Karpas-422 (cell line): ENCODE data around the gene CGN. TPM values are rescaled to one million over a fixed set of nuclear protein-coding genes. Genes with fewer than 3 reads are reported as not detected.

Source experiments
- DNase-seq: peaks from one replicate; pipeline ENCODE4 v3.0.0-alpha.2; 2015
- H2AFZ ChIP-seq: fragments of 200-600 bp; sonication (generic); 2 replicates; pipeline ENCODE4 v1.6.1; 2014; ENCODE audit warnings: antibody characterized with exemption, low read length, mixed read lengths
- H3K27ac ChIP-seq: fragments of 200-600 bp; sonication (generic); 2 replicates; pipeline ENCODE4 v1.5.1; 2014; ENCODE audit warnings: mild to moderate bottlenecking, low read length, moderate library complexity
- H3K27me3 ChIP-seq: fragments of 200-600 bp; sonication (generic); 2 replicates; pipeline ENCODE4 v1.6.1; 2014; ENCODE audit warnings: low read length, mixed read lengths
- H3K36me3 ChIP-seq: fragments of 200-600 bp; sonication (generic); 2 replicates; pipeline ENCODE4 v1.6.1; 2014; ENCODE audit warnings: low read length, mixed read lengths; ENCODE audit not compliant: insufficient read depth
- H3K4me1 ChIP-seq: fragments of 200-600 bp; sonication (generic); 2 replicates; pipeline ENCODE4 v1.6.1; 2014; ENCODE audit warnings: mild to moderate bottlenecking, low read length, mixed read lengths
- H3K4me2 ChIP-seq: fragments of 200-600 bp; sonication (generic); 2 replicates; pipeline ENCODE4 v1.6.1; 2014; ENCODE audit warnings: low read length, low read depth, mild to moderate bottlenecking; ENCODE audit not compliant: poor library complexity, severe bottlenecking
- H3K4me3 ChIP-seq: fragments of 200-600 bp; sonication (generic); 2 replicates; pipeline ENCODE4 v1.5.1; 2014; ENCODE audit warnings: mild to moderate bottlenecking, antibody characterized with exemption, low read length, mixed read lengths
- H3K79me2 ChIP-seq: fragments of 200-600 bp; sonication (generic); 2 replicates; pipeline ENCODE4 v1.6.1; 2014; ENCODE audit warnings: mild to moderate bottlenecking, low read length, mixed read lengths
- H3K9ac ChIP-seq: fragments of 200-600 bp; sonication (generic); 2 replicates; pipeline ENCODE4 v1.6.0; 2014; ENCODE audit warnings: low read length
- H3K9me2 ChIP-seq: fragments of 200-600 bp; sonication (generic), shearing (Covaris generic); replicated peaks from 2 replicates; pipeline ENCODE4 v1.6.0; 2014; ENCODE audit warnings: mild to moderate bottlenecking, low read length, moderate library complexity; ENCODE audit not compliant: insufficient read depth
- H3K9me3 ChIP-seq: fragments of 300-700, 200-600 bp; sonication (generic); 2 replicates; pipeline ENCODE4 v1.6.1; 2014; ENCODE audit warnings: low read length, mixed read lengths
- H4K20me1 ChIP-seq: fragments of 200-600 bp; sonication (generic); 2 replicates; pipeline ENCODE4 v1.6.1; 2014; ENCODE audit warnings: mild to moderate bottlenecking, antibody characterized with exemption, low read length, low read depth; ENCODE audit not compliant: insufficient read depth
- total RNA-seq: library from RNA; depleted of rRNA; stranded (reverse); fragments of >200 nt; shearing (Covaris generic); gene quantifications from 2 replicates; pipeline ENCODE4 v1.2.3, GENCODE V29; 2014; ENCODE audit warnings: low replicate concordance; rRNA removed

The CGN gene
- 0.22 TPM in 1 of 2 replicates, not detected in the other for total RNA-seq

DNA sequence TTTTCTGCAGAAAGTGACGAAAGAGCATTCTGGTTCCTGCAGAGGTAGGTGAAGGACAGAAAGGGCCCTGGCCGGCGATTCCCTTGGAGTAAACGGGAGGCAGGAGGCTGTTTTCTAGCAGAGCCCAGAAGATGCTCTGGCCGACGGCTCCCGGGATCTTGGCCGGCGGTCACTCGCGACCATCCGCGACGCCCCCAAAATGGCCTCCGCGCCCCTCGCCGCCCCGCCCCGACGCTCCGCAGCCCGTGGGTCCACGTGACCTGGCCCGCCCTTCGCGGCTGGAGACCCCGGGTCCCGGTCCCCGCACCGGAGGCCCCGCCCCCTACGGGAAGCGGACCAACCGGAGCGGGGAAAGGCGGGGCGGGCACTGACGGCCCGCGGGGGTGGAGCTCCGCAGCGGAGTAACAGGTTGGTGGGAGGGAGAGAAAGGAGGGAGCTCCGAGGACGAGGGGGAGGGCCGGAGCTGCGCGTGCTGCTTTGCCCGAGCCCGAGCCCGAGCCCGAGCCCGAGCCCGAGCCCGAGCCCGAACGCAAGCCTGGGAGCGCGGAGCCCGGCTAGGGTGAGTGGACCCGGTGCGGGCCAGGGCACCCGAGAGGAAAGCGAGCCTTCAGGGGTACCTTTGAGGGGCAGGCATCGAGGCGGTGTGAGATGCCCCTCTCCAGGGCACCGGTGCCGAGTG is at the start of gene CGN:
Gene CGN, plus strand, starts transcription at position 431 of the 679 bp plus-strand sequence. CDS start 7,133 bp downstream, outside the sequence.
- Histone ChIP-seq H3K4me2 (peak within 1 kb of the TSS; percentile 98), H3K4me3 (peak within 1 kb of the TSS; percentile 78), H3K9me2 (no peaks in the 10 kb centered on the region), H3K27me3 (no peaks in the 10 kb centered on the region), H3K36me3 (no peaks in the 10 kb centered on the region), H4K20me1 (no peaks in the 10 kb centered on the region), H2AFZ (peak within 1 kb of the TSS; percentile 85), H3K9ac (peak within 1 kb of the TSS; percentile 72), H3K27ac (no peak within 1 kb of the TSS), H3K79me2 (no peaks in the 10 kb centered on the region), H3K4me1 (peaks cover 21% of the 10 kb centered on the region), H3K9me3 (no peaks in the 10 kb centered on the region)
- peak; percentile 93 for DNase-seq

DNA sequence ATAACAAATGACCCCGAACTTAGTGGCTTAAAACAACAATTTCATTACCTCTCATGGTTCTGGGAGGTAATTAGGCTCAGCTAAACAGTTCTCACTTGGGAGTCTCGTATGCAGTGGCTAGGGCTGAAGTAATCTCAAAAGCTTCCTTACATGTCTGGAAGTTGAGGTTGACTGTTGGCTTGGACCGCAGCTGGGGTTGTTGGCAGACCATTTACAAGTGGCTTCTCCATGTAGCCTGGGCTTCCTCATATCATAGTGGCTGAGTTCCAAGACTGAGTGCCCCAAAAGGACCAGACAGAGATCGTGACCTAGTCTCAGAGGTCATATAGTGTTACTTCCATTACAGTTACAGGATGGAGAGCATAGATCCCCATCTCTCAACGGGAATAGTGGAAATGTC is 49.5 kb upstream of the CGN start:
- no peak overlapping the region for H3K27ac ChIP-seq
- no peak overlapping the region for H3K4me2 ChIP-seq
- H2AFZ ChIP-seq, result no peak overlapping the region
- H3K27me3 ChIP-seq, result no peaks in the 10 kb centered on the region
- H3K4me3 ChIP-seq, result no peak overlapping the region
- peak; percentile 40 for DNase-seq
- H3K9me2 ChIP-seq, result peaks cover 3% of the 10 kb centered on the region; the same call in 1 of the 2 replicates
- no peaks in the 10 kb centered on the region for H3K9me3 ChIP-seq
- H3K4me1 ChIP-seq, result peaks cover 14% of the 10 kb centered on the region
- H3K9ac ChIP-seq, result no peak overlapping the region
- H3K36me3 ChIP-seq, result no peaks in the 10 kb centered on the region
- no peaks in the 10 kb centered on the region; the same call in 1 of the 2 replicates for H4K20me1 ChIP-seq
- H3K79me2 ChIP-seq, result peaks cover 17% of the 10 kb centered on the region

DNA sequence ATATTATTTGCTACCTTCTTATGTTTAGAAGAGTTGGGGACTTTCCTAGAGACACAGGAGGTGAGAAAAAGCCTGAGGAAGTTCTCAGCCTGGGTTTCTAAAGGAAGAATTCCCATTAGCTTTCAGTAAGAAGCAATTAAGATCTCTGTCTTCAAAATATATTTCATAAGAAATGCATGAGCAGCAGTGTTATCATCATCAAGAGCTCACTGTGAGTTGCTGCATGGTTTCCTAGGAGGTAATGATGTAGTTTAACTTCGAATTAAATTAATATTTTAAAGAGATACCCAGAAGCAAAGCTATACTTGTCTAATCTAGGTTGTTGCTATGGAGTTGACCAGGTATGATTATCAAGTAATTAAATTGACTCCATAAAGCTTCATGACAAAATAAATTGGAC is 46.2 kb upstream of the CGN start:
- peaks cover 3% of the 10 kb centered on the region; the same call in 1 of the 2 replicates for H3K9me2 ChIP-seq
- no peak overlapping the region for H3K4me2 ChIP-seq
- no peaks in the 10 kb centered on the region; the same call in 1 of the 2 replicates for H3K4me1 ChIP-seq
- no peak overlapping the region for H3K4me3 ChIP-seq
- no peak for DNase-seq
- no peaks in the 10 kb centered on the region for H3K9me3 ChIP-seq
- H3K9ac ChIP-seq, result no peak overlapping the region
- no peaks in the 10 kb centered on the region for H3K36me3 ChIP-seq
- no peak overlapping the region for H2AFZ ChIP-seq
- H3K79me2 ChIP-seq, result no peaks in the 10 kb centered on the region
- H3K27me3 ChIP-seq, result no peaks in the 10 kb centered on the region
- H3K27ac ChIP-seq, result no peak overlapping the region
- no peaks in the 10 kb centered on the region for H4K20me1 ChIP-seq

GRCh38 chr1:151472856-151473731 is 38.1 kb upstream of the CGN start:
- Histone ChIP-seq H3K4me3 (peak overlapping the region; percentile 53), H4K20me1 (no peaks in the 10 kb centered on the region), H3K79me2 (no peaks in the 10 kb centered on the region), H3K9ac (peak overlapping the region; percentile 25; the same call in 1 of the 2 replicates), H3K9me3 (no peaks in the 10 kb centered on the region), H3K27me3 (no peaks in the 10 kb centered on the region), H3K4me1 (peaks cover 8% of the 10 kb centered on the region), H3K27ac (no peak overlapping the region), H2AFZ (peak overlapping the region; percentile 91), H3K4me2 (peak overlapping the region; percentile 63), H3K36me3 (no peaks in the 10 kb centered on the region), H3K9me2 (no peaks in the 10 kb centered on the region)
- DNase-seq, result peak; percentile 50

DNA sequence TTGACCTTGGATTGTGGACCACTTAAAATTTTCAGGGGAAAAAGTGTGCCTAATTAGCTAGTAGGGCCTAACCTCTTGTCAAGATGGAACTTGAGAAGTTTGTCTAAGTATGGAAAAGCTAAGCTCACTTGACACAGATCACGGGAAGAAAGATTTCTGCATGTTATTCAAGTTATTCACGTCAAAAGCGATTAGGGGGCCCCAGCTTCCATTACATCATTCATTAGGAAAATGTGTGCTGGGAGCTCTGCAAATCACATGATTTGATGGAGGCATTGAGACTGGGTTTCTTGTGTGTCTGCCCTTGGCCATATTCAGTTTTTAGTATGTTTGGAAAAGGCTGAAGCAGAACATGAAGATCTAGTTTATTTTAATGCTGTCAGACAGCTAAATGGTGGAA is 36.4 kb upstream of the CGN start:
- H3K79me2 ChIP-seq, result no peaks in the 10 kb centered on the region

GRCh38 chr1:151475175-151475574 is 36.0 kb upstream of the CGN start:
- DNase-seq, result no peak
- Histone ChIP-seq H3K9me2 (no peaks in the 10 kb centered on the region), H3K79me2 (no peaks in the 10 kb centered on the region), H3K9ac (no peak overlapping the region), H3K4me3 (no peak overlapping the region), H2AFZ (peak overlapping the region; percentile 5; the same call in 1 of the 2 replicates), H3K27me3 (no peaks in the 10 kb centered on the region), H3K4me1 (peaks cover 8% of the 10 kb centered on the region), H3K9me3 (no peaks in the 10 kb centered on the region), H3K27ac (no peak overlapping the region), H4K20me1 (no peaks in the 10 kb centered on the region), H3K36me3 (no peaks in the 10 kb centered on the region), H3K4me2 (no peak overlapping the region)

More for the DNA sequence above, 36.4 kb upstream of the CGN start:
- Histone ChIP-seq H3K4me3 (no peak overlapping the region), H4K20me1 (no peaks in the 10 kb centered on the region), H3K36me3 (no peaks in the 10 kb centered on the region), H3K9me2 (no peaks in the 10 kb centered on the region), H3K9me3 (no peaks in the 10 kb centered on the region), H2AFZ (peak overlapping the region; percentile 5; the same call in 1 of the 2 replicates), H3K4me2 (no peak overlapping the region), H3K27ac (no peak overlapping the region), H3K9ac (no peak overlapping the region), H3K4me1 (peaks cover 8% of the 10 kb centered on the region), H3K27me3 (no peaks in the 10 kb centered on the region)
- no peak for DNase-seq

DNA sequence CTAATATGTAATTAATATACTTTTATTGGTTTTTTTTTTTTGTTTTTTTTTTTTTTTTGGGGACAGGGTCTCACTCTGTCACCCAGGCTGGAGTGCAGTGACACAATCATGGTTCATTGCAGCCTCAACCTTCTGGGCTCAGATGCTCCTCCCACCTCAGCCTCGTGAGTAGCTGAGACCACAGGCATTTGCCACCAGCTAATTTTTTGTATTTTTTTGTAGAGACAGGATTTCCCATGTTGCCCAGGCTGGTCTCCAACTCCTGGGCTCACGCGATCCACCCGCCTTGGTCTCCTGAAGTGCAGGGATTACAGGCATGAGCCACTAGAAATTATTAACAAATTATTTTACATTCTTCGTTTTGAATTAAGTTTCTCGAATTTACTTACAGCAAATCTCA is 35.1 kb upstream of the CGN start:
- no peaks in the 10 kb centered on the region for H4K20me1 ChIP-seq
- H3K4me3 ChIP-seq, result no peak overlapping the region
- H3K79me2 ChIP-seq, result no peaks in the 10 kb centered on the region
- H3K36me3 ChIP-seq, result no peaks in the 10 kb centered on the region
- no peak overlapping the region for H3K27ac ChIP-seq
- DNase-seq, result no peak
- H3K27me3 ChIP-seq, result no peaks in the 10 kb centered on the region
- H3K9ac ChIP-seq, result no peak overlapping the region
- no peak overlapping the region for H2AFZ ChIP-seq
- H3K9me3 ChIP-seq, result no peaks in the 10 kb centered on the region
- H3K4me1 ChIP-seq, result peaks cover 8% of the 10 kb centered on the region
- no peak overlapping the region for H3K4me2 ChIP-seq
- H3K9me2 ChIP-seq, result no peaks in the 10 kb centered on the region

GRCh38 chr1:151477066-151477465 is 34.1 kb upstream of the CGN start:
- no peaks in the 10 kb centered on the region for H3K9me3 ChIP-seq
- H3K9me2 ChIP-seq, result no peaks in the 10 kb centered on the region
- no peak overlapping the region for H3K27ac ChIP-seq
- no peak overlapping the region for H3K9ac ChIP-seq
- no peaks in the 10 kb centered on the region for H3K27me3 ChIP-seq
- no peaks in the 10 kb centered on the region for H3K36me3 ChIP-seq
- no peaks in the 10 kb centered on the region for H4K20me1 ChIP-seq
- H3K4me3 ChIP-seq, result no peak overlapping the region
- no peak overlapping the region for H3K4me2 ChIP-seq
- H3K4me1 ChIP-seq, result peaks cover 8% of the 10 kb centered on the region
- H3K79me2 ChIP-seq, result no peaks in the 10 kb centered on the region
- no peak for DNase-seq
- no peak overlapping the region for H2AFZ ChIP-seq
